NCI-H2196 treated with DMSO at 0.1 percent for 48 hours (cell line): ENCODE data around the gene PLEKHG4B.
"Not testable (repeated sequence)": the region's sequence is repeated elsewhere in the genome, so short reads cannot be mapped to it uniquely, and the experiment has no call there.

ENCODE experiments used
- DNase-seq: peaks from one replicate; lab custom pipeline; 2025; ENCODE audit not compliant: unreplicated experiment; lab: John Stamatoyannopoulos, UW

The PLEKHG4B gene

GRCh38 chr5:218457-219291 is 126.7 kb downstream of the PLEKHG4B start:
- no peak for DNase-seq

DNA sequence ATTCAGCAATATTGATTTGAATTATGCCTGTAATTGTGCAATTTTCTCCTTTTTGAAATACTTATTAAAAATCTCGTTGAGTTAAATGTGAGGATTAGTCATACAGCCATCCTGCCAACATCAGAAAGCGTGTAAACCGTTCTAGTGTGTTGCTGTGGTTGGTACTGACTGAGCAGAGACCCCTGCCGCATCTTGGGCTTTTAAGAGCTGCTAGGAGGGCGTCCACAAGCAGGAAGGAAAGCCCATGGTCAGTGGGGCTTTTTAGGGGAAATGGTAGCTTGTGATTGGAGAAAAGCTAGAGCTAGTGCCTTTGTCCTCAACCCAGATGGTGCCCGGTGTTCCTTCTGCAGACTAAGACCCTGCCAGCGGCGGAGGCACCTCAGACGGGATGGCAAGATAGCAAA is 127.5 kb downstream of the PLEKHG4B start:
- no peak for DNase-seq

DNA sequence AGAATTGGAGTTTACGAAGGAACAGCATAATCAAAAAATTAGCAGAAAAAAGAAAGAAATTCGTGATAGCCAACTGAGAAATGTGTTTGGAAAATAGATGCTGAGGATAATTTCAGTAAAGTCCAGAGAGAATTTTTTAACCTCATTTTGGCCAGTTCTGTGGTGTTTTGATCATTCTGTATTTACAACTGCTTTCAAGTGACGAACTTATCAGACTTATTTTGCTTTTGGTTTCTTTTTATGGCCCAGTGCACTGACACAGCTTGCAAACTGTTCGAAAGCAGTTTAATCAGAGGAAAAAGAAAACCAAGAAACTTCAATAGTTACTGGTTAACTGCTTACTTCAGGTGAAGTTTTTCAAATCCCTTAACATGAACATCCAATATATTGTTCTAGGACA is 128.0 kb downstream of the PLEKHG4B start:
- no peak for DNase-seq

DNA sequence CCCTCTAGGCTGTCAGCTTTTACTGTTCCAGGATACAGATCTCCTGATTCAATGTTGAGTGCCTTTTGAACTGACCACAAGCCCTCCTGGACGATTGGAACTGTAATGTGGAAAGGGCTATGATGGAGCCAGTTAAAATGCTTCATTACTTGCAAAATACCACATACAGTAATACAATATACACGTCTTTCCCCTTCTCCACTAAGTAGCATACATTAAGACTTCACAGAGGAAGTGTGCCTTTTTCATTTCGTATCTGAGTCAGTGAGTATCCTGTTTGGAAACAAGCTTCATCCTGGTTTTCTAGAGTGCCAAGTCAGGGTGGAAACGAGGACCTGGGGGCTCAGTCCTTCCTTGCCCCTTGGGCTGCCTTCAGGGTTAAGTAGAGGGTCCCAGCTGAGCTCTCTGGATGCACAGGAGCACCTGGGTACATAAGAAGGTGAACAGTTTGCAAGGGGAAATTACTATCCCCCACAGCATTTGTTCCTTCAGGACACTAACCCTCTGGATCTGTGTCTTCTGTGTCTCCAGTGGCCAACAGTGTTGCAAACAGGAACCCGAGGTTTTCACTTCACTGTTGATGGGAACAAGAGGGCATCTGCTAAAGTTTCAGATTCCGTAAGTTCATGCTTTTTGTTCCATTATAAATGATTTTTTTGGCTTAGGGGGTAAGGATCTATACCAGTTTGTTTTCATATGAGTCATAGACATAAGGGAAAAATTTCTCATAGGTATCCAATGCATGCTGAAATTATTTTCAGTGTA is 131.2 kb downstream of the PLEKHG4B start:
- not testable (repeated sequence) for DNase-seq

DNA sequence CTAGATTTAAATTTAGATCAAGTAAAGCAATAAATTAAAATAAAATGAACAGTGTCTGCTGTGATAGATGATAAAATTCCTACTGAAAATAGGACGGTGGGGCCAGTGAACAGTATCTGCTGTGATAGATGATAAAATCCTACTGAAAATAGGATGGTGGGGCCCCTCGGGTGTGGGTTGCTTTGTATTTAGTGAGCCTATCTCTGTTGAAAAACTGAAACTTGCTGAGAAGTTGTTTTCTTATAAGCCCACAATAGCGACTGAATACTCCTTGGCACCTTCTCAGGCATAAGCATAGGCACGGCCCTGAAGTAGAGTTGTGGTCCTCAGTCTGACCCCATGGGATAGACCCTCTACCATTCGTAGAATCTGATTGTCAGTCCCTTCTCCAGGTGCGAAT is 131.8 kb downstream of the PLEKHG4B start:
- no peak for DNase-seq

DNA sequence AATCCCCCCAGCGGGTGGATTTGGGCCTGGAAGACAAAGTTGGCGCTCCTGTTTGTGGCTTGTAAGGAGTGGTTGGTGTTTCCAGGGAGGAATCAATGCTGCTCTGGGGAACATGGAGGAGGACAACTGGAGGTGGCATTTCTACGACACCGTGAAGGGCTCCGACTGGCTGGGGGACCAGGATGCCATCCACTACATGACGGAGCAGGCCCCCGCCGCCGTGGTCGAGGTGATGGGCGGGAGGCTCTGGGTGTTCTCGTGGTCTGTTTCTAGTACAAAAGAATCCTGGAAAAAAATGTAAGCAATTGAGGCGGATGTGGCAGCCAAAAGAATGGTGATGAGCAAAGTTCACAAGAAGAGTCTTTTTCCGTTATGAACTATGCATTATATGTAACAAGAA is 133.4 kb downstream of the PLEKHG4B start:
- no peak for DNase-seq

- DNase-seq, result not testable (repeated sequence)
These were observed 135.4 kb downstream of the PLEKHG4B start for GRCh38 chr5:227375-227774.

DNA sequence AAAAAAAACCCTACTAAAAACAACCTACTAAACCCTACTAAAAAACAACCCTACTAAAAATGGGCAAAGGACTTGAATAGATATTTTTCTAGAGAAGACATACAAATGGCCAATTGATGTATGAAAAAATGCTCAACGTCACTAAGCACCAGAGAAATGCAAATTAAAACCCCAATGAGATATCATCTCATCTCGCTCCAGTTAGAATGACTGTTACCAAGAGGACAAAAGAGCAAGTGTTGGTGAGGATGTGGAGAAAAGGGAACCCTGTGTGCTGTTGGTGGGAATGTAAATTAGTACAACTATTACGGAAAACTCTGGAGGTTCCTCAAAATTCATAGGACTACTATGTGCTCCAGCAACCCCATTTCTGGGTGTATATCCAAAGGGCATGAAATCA is 136.9 kb downstream of the PLEKHG4B start:
- DNase-seq, result no peak

DNA sequence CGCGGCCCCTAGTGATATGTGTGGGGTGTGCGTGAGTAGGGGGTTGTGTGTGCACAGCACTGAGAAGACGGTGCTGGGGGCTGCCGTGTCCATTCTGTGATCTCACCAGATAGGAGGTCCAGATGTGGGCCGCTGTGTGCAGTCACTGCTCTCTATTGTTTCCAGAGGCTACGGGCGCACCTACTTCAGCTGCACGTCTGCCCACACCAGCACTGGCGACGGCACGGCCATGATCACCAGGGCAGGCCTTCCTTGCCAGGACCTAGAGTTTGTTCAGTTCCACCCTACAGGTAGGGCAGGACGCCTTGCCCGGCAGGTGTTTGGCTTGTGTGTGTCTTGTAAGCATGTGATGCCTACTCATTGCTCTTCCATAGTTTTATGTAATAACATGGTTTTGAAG is 138.7 kb downstream of the PLEKHG4B start:
- no peak for DNase-seq

DNA sequence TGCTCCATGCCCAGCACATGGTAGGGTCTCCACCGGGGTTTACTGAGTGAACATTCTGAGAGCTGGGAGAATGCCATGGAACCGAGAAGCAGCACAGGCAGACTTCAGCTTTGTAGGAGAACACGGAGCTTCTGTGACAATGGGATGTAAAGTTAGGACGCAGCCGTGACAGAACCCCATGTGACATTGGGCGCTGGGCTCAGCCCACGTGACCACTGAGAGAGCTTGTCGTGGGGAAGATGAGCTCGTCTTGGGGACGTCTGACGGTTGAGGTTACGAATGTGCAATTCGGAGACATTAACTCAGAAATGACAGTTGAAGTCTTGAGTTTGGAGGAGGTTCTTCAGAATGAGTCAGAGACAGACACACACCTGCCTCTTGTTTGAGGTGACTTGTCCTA is 139.7 kb downstream of the PLEKHG4B start:
- no peak for DNase-seq

- not testable (repeated sequence) for DNase-seq
These were observed 141.5 kb downstream of the PLEKHG4B start for GRCh38 chr5:233426-233825.

DNA sequence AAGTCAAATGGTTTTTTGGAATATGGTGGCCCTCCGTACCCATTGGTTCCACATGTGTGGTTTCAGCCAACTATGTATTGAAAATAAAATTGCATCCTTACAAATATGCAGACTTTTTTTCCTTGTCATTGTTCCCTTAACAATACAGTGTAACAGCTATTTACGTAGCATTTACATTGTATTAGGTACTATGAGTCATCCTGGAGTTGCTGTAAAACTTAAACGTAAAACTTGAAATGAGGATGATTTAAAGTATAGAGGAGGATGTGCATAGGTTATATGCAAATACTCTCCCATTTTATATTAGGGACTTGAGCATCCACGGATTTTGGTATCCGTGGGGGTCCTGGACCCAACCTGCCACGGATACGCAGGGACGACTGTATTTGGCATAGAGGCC is 142.5 kb downstream of the PLEKHG4B start:
- DNase-seq, result no peak

DNA sequence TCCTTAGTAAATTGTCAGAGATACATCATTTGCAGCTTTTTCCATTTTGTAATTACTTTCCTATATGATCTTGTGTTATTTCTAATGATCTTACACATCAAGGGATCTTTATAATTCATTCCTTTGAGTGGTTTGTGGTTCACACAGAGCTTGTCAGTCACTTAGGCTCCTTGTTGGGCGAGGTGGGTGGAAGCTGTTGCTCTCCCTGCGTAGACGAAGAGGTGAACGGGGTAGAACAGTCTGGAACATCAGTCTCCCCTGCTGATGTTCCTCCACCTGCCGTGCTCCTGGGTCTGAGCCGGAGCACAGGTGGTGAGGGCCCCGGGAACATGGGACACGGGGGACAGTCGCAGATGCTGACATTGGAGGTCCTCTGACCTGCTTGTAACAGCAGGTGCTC is 143.6 kb downstream of the PLEKHG4B start:
- DNase-seq, result not testable (repeated sequence)

GRCh38 chr5:237931-238330 is 146.0 kb downstream of the PLEKHG4B start:
- DNase-seq, result not testable (repeated sequence)
